H4 (cell line): ENCODE measurements around the gene HOXD11. TPM values are rescaled to one million over a fixed set of nuclear protein-coding genes. Genes with fewer than 3 reads are reported as not detected.

Source experiments
- DNase-seq: peaks from one replicate; pipeline ENCODE4 v3.0.0-alpha.2; 2015; ENCODE audit warnings: low spot score
- total RNA-seq: library from RNA; depleted of rRNA; stranded (reverse); fragments of >200 nt; shearing (Covaris generic); gene quantifications from 2 replicates; pipeline ENCODE4 v1.2.3, GENCODE V29; 2014

Gene HOXD11
- total RNA-seq, 1 experiment from 2014 or later = not detected

DNA sequence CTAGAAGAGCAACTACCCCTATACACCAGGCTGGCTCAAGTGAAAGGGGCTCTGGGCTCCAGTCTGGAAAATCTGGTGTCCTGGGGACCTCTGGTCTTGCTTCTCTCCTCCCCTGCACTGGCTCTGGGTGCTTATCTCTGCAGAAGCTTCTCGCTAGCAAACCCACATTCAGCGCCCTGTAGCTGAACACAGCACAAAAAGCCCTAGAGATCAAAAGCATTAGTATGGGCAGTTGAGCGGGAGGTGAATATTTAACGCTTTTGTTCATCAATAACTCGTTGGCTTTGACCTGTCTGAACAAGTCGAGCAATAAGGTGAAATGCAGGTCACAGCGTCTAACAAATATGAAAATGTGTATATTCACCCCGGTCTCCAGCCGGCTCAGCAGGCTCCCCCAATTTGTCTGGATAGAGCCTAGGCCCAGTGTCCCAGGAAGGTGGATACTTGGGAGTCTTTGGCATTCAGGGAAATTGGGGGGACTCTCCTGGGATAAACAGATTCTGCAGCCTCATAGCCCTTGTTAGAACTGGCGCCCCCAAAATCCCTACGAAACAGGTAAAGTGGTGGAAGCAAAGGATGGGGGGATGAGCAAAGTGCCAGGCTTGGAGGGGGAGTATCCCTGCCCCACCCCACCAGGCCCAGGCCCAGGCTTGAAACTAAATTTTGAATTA lies 41.8 kb downstream of the HOXD11 start:
- no peak for DNase-seq

DNA sequence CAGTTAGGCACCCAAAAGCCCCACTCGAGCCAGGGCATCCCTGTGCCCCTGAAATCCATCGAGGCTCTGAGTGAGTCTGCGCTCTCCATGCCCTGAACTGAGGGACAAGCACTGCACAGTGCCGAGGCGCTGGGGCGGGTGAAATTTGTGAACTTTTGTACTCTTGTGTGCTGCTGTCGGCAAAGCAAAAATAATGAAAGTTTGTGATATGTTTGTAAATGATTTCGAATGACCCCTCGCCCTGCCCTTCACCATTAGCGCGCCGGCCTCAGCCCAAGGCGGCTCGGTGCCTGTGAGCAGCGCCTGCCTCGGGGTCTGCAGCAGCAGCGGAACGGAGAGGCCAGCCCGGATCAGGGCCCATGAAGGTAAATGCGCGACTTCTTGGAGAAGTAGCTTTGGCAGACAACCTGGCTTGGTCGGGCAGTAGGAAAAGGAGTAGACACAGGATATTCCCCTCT lies 42.4 kb downstream of the HOXD11 start:
- no peak for DNase-seq

DNA sequence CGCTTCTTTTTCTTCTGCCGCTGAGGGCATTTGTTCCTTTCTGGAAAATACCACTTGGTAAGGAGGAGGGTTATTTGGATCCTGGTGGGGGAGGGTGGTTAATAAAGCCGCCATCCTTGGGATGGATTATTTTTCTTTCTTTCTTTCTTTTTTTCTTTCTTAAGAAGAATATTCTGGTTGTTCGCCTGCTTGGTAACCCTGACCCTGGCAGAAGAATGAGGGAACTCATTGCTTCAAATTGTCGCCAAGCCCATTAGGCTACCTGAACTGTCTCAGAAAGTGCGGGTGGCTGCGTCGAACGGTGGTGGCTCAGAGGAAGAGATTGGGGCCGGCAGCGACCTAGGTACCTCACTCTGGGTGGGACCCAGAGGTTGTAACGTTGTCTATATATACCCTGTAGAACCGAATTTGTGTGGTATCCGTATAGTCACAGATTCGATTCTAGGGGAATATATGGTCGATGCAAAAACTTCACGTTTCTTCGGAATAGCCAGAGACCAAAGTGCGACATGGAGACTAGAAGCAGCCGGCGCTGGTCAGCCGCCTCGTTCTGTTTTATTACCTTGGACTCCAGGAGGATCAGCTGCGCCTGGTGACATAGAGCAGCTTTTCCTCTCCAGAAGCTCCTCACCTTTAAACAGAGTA lies 43.0 kb downstream of the HOXD11 start:
- DNase-seq = no peak

DNA sequence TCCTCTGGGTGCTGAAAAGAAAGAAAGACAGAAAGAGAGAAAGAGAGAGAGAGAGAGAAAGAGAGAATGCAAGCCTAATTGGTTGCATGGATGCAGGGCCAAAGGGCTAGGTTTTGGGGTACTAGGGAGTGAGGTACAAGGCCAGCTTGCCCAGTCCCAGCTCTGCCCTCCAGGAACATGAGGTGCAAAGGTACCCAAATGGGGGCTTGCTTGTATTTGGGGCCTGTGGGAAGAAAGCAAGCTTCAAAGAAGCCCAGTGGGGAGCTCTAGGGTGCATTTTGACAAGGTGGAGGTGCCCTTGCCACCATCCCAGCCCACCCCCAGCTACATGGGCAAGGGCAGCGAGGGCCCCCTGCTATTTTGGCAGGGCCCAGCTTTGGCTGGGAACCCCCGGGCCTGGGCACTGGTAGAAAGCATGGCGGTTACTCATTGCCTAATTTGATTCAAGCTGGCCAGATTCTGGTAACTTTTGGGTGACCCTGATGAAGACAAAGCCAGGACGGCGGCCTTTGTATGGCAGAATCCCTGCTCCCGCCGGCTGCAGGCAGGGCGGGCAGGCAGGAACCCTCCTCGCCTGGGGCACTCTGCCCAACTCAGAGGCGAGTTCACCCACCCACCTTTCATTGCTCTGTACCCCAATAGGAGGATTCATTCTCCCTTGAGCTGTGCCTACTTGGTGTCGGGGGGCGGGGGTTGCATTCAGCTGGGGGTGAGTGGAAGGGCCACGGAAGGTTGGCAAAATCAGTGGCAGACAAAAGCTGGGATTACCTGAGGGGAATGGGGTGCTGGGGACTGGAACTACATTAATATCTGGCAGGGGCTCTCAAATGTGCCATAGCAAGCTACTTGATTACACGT lies 43.7 kb downstream of the HOXD11 start:
- no peak for DNase-seq

DNA sequence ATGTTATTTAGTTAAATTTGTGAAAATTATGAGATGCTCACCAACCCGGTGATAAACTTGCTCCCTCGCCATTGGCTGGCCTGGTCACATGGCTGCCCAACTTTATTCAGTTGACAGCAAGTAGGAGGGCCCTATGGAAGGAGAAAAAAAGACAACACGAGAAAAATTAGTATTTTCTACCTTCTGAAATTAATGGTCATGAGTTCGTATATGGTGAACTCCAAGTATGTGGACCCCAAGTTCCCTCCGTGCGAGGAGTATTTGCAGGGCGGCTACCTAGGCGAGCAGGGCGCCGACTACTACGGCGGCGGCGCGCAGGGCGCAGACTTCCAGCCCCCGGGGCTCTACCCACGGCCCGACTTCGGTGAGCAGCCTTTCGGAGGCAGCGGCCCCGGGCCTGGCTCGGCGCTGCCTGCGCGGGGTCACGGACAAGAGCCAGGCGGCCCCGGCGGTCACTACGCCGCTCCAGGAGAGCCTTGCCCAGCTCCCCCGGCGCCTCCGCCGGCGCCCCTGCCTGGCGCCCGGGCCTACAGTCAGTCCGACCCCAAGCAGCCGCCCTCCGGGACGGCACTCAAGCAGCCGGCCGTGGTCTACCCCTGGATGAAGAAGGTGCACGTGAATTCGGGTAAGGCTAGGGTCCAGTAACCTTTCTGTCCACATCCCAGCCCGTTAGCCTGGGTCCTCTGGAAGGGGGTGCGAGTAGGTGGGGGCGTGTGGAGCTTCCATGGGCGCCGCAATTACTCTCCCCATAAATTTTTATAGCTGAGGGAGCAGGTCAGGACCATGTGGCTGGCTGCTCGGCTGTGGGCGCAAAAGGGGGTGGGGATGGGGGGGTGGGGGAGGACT lies 44.6 kb downstream of the HOXD11 start, which contains the start of gene HOXD4:
Gene HOXD4, plus strand, starts transcription at position 109 of the 846 bp plus-strand sequence. Its CDS starts 84 bp downstream, at position 193.
- no peak for DNase-seq

DNA sequence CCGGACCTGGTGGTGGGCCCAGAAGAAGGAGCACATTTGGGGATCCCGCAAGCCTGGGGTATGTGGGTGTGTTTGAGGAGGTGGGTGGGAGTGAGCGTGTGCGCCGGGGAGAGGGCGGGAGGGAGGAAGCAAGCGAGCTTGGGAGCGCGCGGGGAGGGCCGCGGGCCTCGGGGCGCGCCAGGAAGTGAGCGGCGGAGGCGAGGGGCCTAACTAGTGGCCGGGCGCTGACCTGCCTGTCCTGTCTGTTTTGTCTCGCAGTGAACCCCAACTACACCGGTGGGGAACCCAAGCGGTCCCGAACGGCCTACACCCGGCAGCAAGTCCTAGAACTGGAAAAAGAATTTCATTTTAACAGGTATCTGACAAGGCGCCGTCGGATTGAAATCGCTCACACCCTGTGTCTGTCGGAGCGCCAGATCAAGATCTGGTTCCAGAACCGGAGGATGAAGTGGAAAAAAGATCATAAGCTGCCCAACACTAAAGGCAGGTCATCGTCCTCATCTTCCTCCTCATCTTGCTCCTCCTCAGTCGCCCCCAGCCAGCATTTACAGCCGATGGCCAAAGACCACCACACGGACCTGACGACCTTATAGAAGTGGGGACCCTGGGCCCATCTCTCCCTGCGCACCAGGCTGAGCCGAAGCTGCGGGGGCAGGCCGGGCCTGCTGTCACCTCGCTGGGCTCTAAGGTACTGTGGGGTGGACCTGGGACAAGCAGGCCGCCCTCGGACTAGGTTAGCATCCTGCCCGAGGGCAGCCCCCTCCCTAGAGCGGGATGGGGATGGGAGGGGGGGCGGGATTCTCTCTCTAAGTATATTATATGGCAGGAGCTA lies 45.5 kb downstream of the HOXD11 start:
- no peak for DNase-seq

DNA sequence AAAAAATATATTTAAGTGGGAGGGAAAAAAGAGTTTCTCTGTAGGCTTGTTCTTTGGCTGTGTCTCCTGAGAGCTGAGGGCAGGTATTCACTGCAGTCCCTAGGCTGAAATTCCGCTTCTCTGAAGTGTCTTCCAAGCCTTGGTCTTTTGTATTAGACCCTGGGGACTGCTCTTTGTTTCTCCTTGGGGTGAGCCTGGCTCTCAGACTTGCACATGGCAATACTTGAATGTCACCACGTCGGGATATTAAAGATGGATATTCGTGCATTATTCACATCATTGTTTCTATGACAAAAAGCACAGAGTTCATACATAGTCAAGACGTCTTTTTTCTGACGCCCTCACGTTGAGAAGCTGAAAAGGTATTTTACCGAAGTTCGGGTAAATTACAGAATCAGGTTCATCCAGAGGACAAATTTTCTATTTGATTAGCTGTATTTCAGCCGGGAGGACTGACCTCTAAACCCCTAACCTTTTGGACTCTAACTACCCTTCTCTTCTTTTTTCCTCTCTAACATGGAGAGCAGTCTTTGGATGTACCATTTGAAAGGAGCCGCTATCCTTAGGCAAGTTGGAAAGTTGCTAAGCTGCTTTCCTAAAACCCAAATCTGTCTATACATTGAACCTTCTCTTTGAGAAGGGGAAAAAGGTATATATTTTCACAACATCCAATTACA lies 47.6 kb downstream of the HOXD11 start:
- no peak for DNase-seq

DNA sequence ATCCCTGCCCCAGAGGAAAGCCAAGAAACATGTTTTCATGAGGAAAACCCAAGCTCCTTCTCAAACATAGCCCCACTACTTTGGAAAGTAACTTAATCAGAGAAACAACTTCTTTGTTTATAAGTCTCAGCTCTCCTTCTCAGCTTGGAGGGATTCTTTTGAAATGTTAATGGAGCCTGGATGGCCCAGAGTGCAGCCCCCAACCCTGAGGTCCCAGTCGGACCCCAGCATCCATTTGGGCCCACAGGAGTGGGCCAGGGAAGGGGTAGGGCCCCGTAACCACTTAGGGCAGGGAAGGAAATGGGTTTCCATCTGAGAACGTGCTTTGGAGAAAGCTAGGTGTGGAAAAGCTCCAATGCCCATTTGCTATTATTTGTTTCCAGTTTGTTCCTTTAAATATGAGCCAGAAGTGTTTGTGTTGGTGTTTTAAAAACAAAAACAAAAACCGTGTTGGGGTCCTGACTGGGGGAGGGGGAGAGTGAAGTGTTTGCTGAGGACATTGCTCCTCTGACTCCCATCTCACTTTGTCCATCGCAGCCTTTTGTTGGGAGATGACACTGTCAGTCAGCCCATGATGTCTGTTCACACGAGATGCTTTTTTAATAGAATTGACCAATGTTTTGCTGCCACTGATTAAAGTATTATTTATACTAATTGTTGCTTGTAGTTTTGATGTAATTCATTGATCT lies 48.4 kb downstream of the HOXD11 start:
- no peak for DNase-seq

DNA sequence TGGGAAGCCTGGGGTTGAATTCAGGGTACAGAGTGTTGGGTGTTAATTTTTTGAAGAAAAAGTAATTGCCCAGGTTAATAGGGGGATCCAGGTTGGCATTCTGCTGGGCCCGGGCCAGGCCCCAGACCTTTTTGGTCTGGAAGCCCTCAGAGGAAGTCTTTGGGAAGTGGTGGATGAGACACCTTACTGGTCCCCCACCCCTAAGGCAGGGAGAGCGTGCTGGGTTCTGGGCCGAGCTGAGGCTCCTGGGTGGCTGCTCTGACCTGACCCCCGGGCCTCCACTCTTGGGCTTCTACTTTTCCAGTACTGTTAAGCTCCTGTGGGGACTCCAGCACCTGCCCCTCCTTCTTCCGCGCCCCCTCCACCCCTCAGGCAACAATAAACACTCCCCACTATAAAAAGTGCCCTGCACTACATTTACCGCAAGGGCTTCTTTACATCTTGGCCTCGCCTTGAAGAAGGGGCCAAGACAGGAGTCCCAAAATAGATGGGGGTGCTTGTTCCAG lies 49.3 kb downstream of the HOXD11 start:
- DNase-seq = no peak

DNA sequence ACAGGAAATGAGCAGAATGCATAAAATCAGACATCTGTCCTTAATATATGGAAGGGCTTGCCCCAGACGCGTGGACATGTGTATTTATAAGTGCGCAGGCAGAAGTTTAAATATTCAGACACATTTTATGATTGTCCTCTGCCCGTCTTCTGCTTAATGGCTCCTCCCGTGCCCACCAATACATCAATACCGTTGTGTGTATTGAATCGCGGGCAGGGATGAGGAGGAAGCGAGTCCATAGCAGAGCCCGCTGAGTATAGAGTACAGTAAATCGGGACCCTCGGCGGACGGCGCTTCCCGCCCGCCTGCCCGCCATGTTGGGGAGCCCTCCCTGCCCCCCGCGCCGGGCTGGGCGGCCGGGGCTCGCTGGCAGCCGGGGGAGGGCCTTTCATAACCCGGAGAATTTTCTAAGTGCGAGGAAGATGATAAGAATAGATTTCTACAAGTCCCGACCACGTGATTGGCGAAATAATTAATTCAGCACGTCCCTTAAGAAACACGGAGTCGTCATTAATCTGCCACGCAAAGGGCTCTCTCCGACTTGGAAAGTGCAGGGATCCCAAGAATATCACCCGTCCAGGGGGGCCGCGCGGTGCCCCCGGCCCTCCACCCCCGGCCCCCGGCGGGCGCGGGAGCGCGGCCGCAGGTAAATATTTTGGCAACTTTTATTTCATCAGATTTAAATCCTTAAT lies 49.9 kb downstream of the HOXD11 start, which contains the start of gene HOXD3:
Gene HOXD3, plus strand, starts transcription at position 501 of the 692 bp plus-strand sequence. CDS start 11,808 bp downstream, outside the sequence.
- DNase-seq = no peak

DNA sequence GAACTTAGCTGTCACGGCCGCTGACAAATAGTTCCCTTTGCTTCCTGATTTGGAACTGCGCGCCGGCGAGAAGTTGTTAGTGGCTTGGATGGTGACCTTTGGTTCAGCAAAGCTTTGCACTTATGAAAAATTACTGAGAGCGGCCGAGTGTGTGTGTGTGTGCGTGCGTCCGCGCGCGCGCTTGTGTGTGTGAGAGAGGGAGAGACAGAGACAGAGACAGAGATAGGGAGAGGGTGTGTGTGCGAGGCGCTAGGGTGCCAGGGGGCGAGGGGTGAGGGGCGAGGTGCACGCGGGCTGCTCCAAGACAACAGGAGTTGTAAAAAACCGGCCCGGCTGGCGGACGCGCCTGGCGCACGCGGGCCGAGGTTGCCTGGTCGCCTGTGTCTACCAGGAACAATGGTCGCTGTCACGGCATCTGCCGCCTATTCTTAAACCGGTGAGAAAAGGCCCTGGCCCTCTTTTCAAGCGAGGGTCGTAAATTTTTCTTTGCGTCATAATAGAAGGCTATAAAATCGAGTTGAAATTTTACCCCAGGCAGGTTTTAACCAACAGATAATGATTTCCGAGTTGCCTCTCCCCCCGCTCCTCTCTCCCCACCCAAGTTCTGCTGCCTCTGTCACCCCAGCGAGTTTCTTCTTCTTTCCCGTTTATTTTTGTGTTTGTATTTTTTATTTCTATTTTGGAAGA lies 50.6 kb downstream of the HOXD11 start:
- DNase-seq = no peak

DNA sequence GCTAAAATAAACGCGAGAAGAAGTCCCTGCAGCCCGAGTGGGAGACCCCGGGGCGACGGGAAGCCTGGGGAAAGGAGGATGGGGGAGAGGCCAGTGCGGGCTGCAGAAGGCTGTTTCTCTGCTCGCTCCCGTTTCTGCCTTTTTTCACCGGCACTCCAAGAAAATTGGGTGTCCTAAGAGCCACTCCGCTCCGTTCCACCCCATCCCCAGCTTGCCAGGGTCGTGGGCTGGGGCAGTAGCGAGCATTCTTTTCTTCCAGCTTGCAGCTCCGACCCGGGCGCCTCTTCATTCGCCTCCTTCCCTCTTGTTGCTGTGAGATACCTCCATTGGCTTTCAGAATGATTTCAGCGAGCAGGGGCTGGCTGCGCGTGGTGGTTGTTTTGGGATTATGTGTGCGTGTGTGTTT lies 51.1 kb downstream of the HOXD11 start:
- no peak for DNase-seq

DNA sequence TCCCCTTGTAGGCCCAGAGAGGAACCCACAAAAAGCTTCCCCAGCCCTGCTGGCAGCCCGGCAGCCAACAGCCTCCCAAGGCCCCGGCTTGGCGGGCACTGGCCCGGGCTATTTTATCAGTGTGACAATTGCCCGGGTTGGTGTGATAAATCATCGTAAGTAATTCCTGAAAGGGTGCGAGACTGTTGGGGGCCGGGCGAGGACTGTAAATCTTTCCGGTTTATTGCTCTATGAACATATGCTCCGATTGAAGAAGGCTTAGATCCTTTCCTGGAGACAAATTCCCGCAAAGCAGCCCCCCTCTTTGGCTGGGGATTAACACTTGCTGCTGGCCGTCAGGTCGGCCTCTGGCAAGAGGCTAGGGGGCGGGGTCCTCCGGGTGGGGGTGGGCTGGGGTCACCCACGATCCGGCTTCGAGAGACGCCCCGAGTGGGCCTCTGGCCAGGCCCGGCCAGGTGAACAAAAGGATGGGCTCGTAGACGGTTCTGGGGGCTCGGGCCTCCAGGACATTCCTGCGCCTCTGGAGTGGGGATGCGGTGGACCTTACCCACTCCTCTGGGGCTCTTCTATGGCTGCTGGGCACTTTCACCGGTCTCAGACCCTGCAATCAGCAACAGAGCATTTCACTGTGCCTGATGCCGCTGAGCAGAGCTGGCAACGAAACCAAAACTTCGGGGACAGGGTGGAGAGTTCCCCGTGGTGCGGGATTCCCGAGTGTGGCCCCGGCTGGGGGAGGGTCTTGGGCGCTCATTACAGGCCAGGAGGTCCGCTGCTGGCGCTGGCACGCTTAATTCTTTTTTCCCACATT lies 52.0 kb downstream of the HOXD11 start:
- no peak for DNase-seq
